RWPE2 (cell line): ENCODE data around the gene NPIPA5.
"Not testable (repeated sequence)": the region's sequence is repeated elsewhere in the genome, so short reads cannot be mapped to it uniquely, and the experiment has no call there.

Experiments
- ATAC-seq: fragments of 200-7000 bp; cut with Tn5 transposase; 3 replicates; pipeline ENCODE4 v1.9.1; 2021; ENCODE audit warnings: low read depth
- DNase-seq: peaks from one replicate; pipeline ENCODE4 v3.0.0-alpha.2; 2020; ENCODE audit warnings: low spot score
- H3K27ac ChIP-seq: fragments of 450-650 bp; 2 replicates; pipeline ENCODE4 v1.5.1; 2017; ENCODE audit warnings: mild to moderate bottlenecking; ENCODE audit not compliant: poor library complexity, severe bottlenecking
- H3K27me3 ChIP-seq: fragments of 250-450 bp; sonication (Bioruptor Pico); 2 replicates; pipeline ENCODE4 v1.5.1; 2021; ENCODE audit warnings: mild to moderate bottlenecking, moderate library complexity; ENCODE audit not compliant: insufficient read depth, poor library complexity, severe bottlenecking
- H3K36me3 ChIP-seq: fragments of 250-450 bp; sonication (Bioruptor Pico); 2 replicates; pipeline ENCODE4 v1.5.1; 2020; ENCODE audit warnings: low read depth, mild to moderate bottlenecking, moderate library complexity
- H3K4me1 ChIP-seq: fragments of 250-450 bp; sonication (Bioruptor Pico); 2 replicates; pipeline ENCODE4 v1.5.1; 2021; ENCODE audit warnings: mild to moderate bottlenecking, moderate library complexity; ENCODE audit not compliant: insufficient read depth, poor library complexity, severe bottlenecking
- H3K4me3 ChIP-seq: fragments of 250-450 bp; sonication (Bioruptor Pico); 2 replicates; pipeline ENCODE4 v1.5.1; 2021; ENCODE audit warnings: mild to moderate bottlenecking, moderate library complexity; ENCODE audit not compliant: severe bottlenecking
- H3K9me3 ChIP-seq: fragments of 250-450 bp; sonication (Bioruptor Pico); 2 replicates; pipeline ENCODE4 v1.5.1; 2021; ENCODE audit warnings: mild to moderate bottlenecking, moderate library complexity; ENCODE audit not compliant: severe bottlenecking
- TF ChIP-seq, protein P1 (sequence below): fragments of 450-650 bp; IDR thresholded peaks from one replicate; pipeline ENCODE4 v1.5.1; 2017; ENCODE audit warnings: mild to moderate bottlenecking, moderate library complexity; ENCODE audit not compliant: poor library complexity, severe bottlenecking

The NPIPA5 gene

GRCh38 chr16:15403392-15403995, 25.4 kb upstream of the NPIPA5 start:
- Histone ChIP-seq H3K36me3 (no peaks in the 10 kb centered on the region), H3K9me3 (no peaks in the 10 kb centered on the region), H3K27me3 (no peaks in the 10 kb centered on the region), H3K4me1 (no peaks in the 10 kb centered on the region), H3K4me3 (no peak overlapping the region), H3K27ac (no peak overlapping the region)
- DNase-seq (no peak), ATAC-seq (no peak)
- TF ChIP-seq, protein P1, sequence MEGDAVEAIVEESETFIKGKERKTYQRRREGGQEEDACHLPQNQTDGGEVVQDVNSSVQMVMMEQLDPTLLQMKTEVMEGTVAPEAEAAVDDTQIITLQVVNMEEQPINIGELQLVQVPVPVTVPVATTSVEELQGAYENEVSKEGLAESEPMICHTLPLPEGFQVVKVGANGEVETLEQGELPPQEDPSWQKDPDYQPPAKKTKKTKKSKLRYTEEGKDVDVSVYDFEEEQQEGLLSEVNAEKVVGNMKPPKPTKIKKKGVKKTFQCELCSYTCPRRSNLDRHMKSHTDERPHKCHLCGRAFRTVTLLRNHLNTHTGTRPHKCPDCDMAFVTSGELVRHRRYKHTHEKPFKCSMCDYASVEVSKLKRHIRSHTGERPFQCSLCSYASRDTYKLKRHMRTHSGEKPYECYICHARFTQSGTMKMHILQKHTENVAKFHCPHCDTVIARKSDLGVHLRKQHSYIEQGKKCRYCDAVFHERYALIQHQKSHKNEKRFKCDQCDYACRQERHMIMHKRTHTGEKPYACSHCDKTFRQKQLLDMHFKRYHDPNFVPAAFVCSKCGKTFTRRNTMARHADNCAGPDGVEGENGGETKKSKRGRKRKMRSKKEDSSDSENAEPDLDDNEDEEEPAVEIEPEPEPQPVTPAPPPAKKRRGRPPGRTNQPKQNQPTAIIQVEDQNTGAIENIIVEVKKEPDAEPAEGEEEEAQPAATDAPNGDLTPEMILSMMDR = no peak

DNA sequence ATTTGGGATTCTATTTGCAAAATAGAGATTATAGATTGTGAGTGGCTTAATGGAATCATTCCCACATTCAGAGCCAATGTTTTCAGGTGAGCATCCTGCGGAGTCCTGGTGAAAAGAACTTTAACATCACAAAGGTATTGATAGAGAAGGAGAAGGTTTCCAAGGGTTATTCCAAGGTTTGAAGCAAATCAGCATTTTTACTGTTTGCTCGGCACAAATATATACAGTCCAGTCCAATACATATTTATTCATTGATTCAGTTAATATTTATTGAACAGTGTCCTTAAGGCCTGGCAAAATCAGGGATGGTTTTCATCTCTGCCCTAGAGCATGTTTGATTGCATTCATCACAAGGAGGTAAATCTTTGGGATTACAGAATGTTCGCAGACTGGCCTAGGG, 23.9 kb upstream of the NPIPA5 start:
- TF ChIP-seq, protein P1 = no peak
- H3K36me3 ChIP-seq = no peaks in the 10 kb centered on the region
- ATAC-seq (no peak), DNase-seq (no peak)
- no peak overlapping the region for H3K27ac ChIP-seq
- H3K27me3 ChIP-seq = no peaks in the 10 kb centered on the region
- no peaks in the 10 kb centered on the region for H3K9me3 ChIP-seq
- no peaks in the 10 kb centered on the region for H3K4me1 ChIP-seq
- H3K4me3 ChIP-seq = no peak overlapping the region

DNA sequence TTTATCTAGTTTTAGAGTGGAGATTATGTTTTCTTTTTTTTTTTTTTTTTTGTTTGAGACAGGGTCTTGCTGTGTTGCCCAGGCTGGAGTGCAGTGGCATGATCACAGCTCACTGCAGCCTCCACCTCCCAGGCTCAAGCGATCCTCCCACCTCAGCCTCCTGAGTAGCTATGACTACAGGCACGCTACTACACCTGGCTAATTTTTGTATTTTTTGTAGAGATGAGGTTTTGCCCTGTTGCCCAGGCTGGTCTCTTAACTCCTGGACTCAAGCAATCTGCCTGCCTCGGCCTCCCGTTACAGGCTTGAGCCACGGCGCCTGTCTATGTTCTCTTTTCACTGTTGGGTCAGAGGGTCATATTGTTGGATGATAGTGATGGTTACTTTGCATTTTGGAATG, 22.2 kb upstream of the NPIPA5 start:
- H3K4me3 ChIP-seq, DNase-seq, H3K36me3 ChIP-seq, H3K27me3 ChIP-seq, H3K9me3 ChIP-seq, ATAC-seq, H3K4me1 ChIP-seq, H3K27ac ChIP-seq: not testable (repeated sequence)

- TF ChIP-seq, protein P1 = no peak
- Histone ChIP-seq H3K4me3 (no peak overlapping the region), H3K9me3 (no peaks in the 10 kb centered on the region), H3K27me3 (no peaks in the 10 kb centered on the region), H3K36me3 (no peaks in the 10 kb centered on the region), H3K4me1 (no peaks in the 10 kb centered on the region), H3K27ac (no peak overlapping the region)
- ATAC-seq (no peak), DNase-seq (no peak)
Observed at GRCh38 chr16:15399317-15399716, 21.2 kb upstream of the NPIPA5 start.

DNA sequence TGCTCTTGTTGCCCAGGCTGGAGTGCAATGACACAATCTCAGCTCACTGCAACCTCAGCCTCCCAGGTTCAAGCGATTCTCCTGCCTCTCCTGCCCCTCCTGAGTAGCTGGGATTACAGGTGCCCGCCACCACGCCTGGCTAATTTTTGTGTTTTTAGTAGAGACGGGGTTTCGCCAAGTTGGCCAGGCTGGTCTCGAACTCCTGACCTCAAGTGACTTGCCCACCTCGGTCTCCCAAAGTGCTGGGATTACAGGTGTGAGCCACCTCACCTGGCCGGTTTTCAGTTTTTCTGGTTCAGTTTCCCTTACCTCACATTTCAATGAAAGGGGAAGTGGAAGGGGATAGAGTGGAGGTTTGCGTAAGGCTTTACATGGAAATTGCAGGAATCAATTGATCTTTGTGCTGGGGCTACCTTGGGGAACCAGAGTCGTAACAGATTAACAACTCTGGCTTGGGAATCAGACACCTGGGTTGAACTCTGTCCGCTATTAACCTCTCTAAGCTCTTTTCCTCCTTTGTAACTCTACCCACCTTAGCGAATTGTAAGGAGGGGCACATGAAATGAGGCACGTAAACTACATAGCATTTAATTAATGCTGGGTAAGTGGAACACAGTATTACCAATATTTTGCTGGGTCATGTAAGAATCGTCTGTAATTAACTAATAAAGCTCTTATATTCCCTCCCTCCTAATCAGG, 20.7 kb upstream of the NPIPA5 start:
- no peak for ATAC-seq
- Histone ChIP-seq H3K4me1 (no peaks in the 10 kb centered on the region), H3K27ac (no peak overlapping the region), H3K9me3 (no peaks in the 10 kb centered on the region), H3K4me3 (no peak overlapping the region), H3K36me3 (no peaks in the 10 kb centered on the region), H3K27me3 (no peaks in the 10 kb centered on the region)
- TF ChIP-seq, protein P1 = no peak
- DNase-seq = no peak
